ENCODE measurements around the gene MAN2B1. TPM values are rescaled to one million over a fixed set of nuclear protein-coding genes. Genes with fewer than 3 reads are reported as not detected.
"Not testable (repeated sequence)": the region's sequence is repeated elsewhere in the genome, so short reads cannot be mapped to it uniquely, and the experiment has no call there.

MAN2B1 gene
- total RNA-seq, 1 donor from 2014 or later = 36.3 TPM

DNA sequence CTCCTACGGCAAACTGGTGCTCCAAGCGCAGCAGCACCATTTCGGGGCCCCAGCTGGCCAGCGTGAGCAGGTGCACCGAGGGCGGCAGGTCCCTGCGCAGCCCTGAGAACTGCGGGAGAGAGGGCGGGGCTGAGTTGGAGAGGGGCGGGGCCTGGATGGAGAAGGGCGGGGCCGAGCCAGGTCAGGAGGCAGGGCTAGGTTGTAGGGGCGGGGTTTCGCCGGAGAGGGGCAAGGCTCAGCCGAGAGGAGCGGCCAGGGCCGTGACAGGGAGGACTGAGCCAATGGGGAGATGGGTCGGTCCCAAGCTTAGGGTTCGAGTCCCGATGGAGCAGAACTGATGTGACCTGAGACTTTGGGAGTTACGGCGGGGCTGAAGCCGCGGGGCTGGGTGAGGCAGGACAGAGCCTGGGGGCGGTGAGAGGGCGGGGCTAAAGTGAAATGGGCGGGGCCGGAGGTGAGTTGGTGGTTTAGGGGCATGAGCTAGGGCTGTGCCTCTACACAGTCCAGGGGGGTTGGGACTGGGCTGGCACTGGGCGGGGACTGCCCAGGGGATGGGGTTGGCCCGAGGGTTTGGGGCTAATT is 19.0 kb downstream of the MAN2B1 start:
- H3K27ac ChIP-seq = no peak overlapping the region
- H3K4me3 ChIP-seq = peak overlapping the region; percentile 40 to 55
- peaks cover 6 to 13% of the 10 kb centered on the region in 2 donors for H3K4me1 ChIP-seq
- H3K9me3 ChIP-seq = no peaks in the 10 kb centered on the region
- intact Hi-C loops (cut with DNase I) = no loop called here
- H3K27me3 ChIP-seq = no peaks in the 10 kb centered on the region
- TF ChIP-seq, protein P1, sequence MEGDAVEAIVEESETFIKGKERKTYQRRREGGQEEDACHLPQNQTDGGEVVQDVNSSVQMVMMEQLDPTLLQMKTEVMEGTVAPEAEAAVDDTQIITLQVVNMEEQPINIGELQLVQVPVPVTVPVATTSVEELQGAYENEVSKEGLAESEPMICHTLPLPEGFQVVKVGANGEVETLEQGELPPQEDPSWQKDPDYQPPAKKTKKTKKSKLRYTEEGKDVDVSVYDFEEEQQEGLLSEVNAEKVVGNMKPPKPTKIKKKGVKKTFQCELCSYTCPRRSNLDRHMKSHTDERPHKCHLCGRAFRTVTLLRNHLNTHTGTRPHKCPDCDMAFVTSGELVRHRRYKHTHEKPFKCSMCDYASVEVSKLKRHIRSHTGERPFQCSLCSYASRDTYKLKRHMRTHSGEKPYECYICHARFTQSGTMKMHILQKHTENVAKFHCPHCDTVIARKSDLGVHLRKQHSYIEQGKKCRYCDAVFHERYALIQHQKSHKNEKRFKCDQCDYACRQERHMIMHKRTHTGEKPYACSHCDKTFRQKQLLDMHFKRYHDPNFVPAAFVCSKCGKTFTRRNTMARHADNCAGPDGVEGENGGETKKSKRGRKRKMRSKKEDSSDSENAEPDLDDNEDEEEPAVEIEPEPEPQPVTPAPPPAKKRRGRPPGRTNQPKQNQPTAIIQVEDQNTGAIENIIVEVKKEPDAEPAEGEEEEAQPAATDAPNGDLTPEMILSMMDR (IDR thresholded peaks at IDR 0.05) = no peak
- DNase-seq (ENCODE audit: low spot score in 2 of 2) = no peak
- peaks cover 0 to 15% of the 10 kb centered on the region in 2 donors for H3K36me3 ChIP-seq

DNA sequence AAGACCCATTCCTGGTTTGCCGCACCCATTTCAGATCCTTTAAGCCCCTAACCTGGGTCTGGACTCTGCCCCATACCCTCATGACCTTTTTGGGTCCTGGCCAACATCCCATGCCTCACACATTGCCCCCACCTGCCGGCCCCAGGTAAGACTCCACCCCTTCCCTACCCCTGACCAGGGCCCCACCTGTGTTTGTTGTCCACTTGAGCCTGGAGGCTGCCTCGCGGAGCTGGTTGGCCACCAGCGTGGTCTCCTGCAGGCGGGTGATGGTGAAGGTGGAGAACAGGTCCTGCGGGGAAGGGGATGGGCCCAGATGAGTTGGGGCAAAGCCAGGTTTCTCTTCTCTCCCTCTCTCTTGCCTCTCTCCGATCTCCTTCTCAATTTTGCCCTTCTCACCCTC is 19.5 kb downstream of the MAN2B1 start:
- no peak for DNase-seq (ENCODE audit: low spot score in 2 of 2)
- no peaks in the 10 kb centered on the region for H3K9me3 ChIP-seq
- peaks cover 0 to 11% of the 10 kb centered on the region in 2 donors for H3K36me3 ChIP-seq
- peaks cover 6 to 13% of the 10 kb centered on the region in 2 donors for H3K4me1 ChIP-seq
- intact Hi-C loops (cut with DNase I) = no loop called here
- H3K27ac ChIP-seq = no peak overlapping the region
- no peak overlapping the region for H3K4me3 ChIP-seq
- TF ChIP-seq, protein P1 (IDR thresholded peaks at IDR 0.05) = no peak
- no peaks in the 10 kb centered on the region for H3K27me3 ChIP-seq

- H3K27me3 ChIP-seq = no peaks in the 10 kb centered on the region
- H3K27ac ChIP-seq = no peak overlapping the region
- no peaks in the 10 kb centered on the region for H3K9me3 ChIP-seq
- peaks cover 0 to 6% of the 10 kb centered on the region in 2 donors for H3K36me3 ChIP-seq
- TF ChIP-seq, protein P1 (IDR thresholded peaks at IDR 0.05) = no peak
- H3K4me1 ChIP-seq = peaks cover 6 to 13% of the 10 kb centered on the region in 2 donors
- intact Hi-C loops (cut with DNase I) = no loop called here
- no peak overlapping the region for H3K4me3 ChIP-seq
- DNase-seq (ENCODE audit: low spot score in 2 of 2) = no peak
Measured at GRCh38 chr19:12646551-12646950, 20.0 kb downstream of the MAN2B1 start.

DNA sequence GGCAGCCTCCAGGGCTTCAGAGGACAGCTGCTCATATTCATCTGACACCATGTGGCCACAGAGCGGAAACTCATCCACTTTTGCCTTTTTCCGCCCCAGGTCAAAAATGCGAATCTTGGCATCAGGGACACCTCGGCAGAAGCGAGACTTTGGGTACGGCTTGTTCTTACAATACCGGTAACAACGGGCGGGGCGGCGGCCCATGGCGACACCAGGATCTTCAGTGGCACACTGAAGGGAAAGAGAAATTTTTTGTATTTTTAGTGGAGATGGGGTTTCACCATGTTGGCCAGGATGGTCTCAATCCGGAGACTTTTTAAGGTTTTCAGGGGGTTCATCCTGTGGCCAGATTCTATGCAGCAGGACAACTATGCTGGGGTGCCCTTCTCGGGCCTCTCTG is 22.8 kb downstream of the MAN2B1 start:
- peaks cover 6 to 20% of the 10 kb centered on the region in 2 donors for H3K4me1 ChIP-seq
- DNase-seq (ENCODE audit: low spot score in 2 of 2); H3K27me3 ChIP-seq; H3K36me3 ChIP-seq; H3K27ac ChIP-seq; intact Hi-C loops (cut with DNase I); H3K9me3 ChIP-seq; H3K4me3 ChIP-seq: not testable (repeated sequence)

DNA sequence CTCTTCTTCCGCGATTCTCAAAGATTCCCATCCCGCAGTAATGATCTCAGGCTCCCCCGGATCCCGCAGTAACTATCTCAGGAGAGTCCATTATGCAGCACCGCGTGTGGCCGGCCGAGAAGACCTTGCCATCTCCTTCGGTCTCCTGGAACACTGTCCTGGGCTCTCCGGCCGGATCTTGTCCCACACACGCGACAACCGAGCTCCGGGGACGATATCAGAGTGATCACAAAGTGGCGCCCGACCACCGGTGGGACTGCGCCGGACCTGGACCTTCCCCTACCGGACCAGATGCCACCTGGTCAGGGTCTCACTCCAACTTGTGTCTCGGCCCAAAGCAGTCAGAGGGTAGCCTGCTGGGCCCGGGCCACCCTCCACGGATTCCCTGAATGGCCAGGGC is 24.0 kb downstream of the MAN2B1 start:
- H3K27me3 ChIP-seq = no peaks in the 10 kb centered on the region
- no peaks in the 10 kb centered on the region for H3K36me3 ChIP-seq
- H3K4me1 ChIP-seq = peaks cover 0 to 7% of the 10 kb centered on the region in 2 donors
- DNase-seq (ENCODE audit: low spot score in 2 of 2) = no peak
- H3K4me3 ChIP-seq = no peak overlapping the region
- TF ChIP-seq, protein P1 (IDR thresholded peaks at IDR 0.05) = no peak
- H3K27ac ChIP-seq = no peak overlapping the region
- H3K9me3 ChIP-seq = no peaks in the 10 kb centered on the region
- intact Hi-C loops (cut with DNase I) = no loop called here

DNA sequence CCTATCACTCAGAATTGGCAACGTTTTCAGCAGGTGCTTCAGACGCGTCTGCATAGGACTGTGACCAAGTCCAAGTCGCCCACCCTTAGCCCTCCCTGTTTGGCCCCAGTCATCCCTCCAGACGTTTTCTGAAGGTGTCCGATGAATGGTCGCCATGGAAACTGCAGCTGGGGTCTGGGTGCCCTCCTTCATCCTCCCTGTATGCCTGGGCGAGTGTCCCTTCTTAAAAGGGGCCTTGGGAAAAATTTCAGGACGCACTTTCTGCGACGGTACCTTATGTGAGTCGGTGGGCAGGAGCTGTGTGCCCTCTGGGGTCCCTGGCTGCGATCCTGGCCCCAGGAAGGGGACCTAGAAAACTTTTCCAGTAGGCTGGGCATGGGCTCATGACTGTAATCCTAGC is 25.1 kb downstream of the MAN2B1 start:
- Histone ChIP-seq H3K4me1 (peaks cover 0 to 7% of the 10 kb centered on the region in 2 donors), H3K9me3 (no peaks in the 10 kb centered on the region), H3K4me3 (no peak overlapping the region), H3K36me3 (no peaks in the 10 kb centered on the region), H3K27ac (no peak overlapping the region), H3K27me3 (no peaks in the 10 kb centered on the region)
- DNase-seq (ENCODE audit: low spot score in 2 of 2) = no peak
- TF ChIP-seq, protein P1 (IDR thresholded peaks at IDR 0.05) = no peak
- intact Hi-C loops (cut with DNase I) = no loop called here
